Panc1 (cell line): Measurements from ENCODE around the gene TEAD4. TPM values are rescaled to one million over a fixed set of nuclear protein-coding genes. Genes with fewer than 3 reads are reported as not detected.

Source experiments
- ATAC-seq: fragments of 200-7000 bp; cut with Tn5 transposase; 2 replicates; pipeline ENCODE4 v1.9.1; 2020; ENCODE audit warnings: mild to moderate bottlenecking, moderate library complexity
- BruUV-seq: library from RNA; stranded (reverse); fragments of 400-500 nt; replicated peaks from 2 replicates; lab custom pipeline; 2021; lab: Mats Ljungman, UMichigan
- CTCF ChIA-PET: fragments of 300-600 bp; sonication (Branson Sonifier 250); formaldehyde crosslinking; loops from one replicate; lab custom pipeline; 2022; ENCODE audit warnings: antibody characterized with exemption; lab: Charles Lee
- POLR2A ChIA-PET: fragments of 300-600 bp; sonication (Branson Sonifier 250); formaldehyde crosslinking; loops from one replicate; lab custom pipeline; 2022; ENCODE audit warnings: antibody characterized with exemption; lab: Charles Lee
- DNase-seq: peaks from one replicate; pipeline ENCODE4 v3.0.0-alpha.2; 2010; ENCODE audit warnings: low read depth, low spot score
- H3K27ac ChIP-seq: 2 replicates; pipeline ENCODE4 v1.5.1; 2011; ENCODE audit warnings: mild to moderate bottlenecking, low read length, inconsistent platforms
- H3K27me3 ChIP-seq: fragments of 200-500 bp; sonication (Bioruptor generic); 2 replicates; pipeline ENCODE4 v1.6.0; 2014; ENCODE audit warnings: low read length, inconsistent platforms; ENCODE audit not compliant: control insufficient read depth, insufficient read depth
- H3K36me3 ChIP-seq: fragments of 200-500 bp; sonication (Bioruptor generic); 2 replicates; pipeline ENCODE4 v1.5.1; 2014; ENCODE audit warnings: inconsistent platforms, mild to moderate bottlenecking, low read length, moderate library complexity; ENCODE audit not compliant: control insufficient read depth, insufficient read depth
- H3K4me1 ChIP-seq: 2 replicates; pipeline ENCODE4 v1.5.1; 2011; ENCODE audit warnings: inconsistent platforms, mild to moderate bottlenecking, low read length, moderate library complexity; ENCODE audit not compliant: control insufficient read depth, insufficient read depth
- H3K4me3 ChIP-seq, 2 experiments: 2 replicates each; pipeline ENCODE4 v1.5.1; 2011 to 2012; ENCODE audit warnings: low read depth in 2 of 2, low read length in 2 of 2, mild to moderate bottlenecking in 2 of 2, inconsistent platforms in 1 of 2, moderate library complexity in 1 of 2
- H3K9me3 ChIP-seq: fragments of 200-500 bp; sonication (Bioruptor generic); 2 replicates; pipeline ENCODE4 v1.5.1; 2014; ENCODE audit warnings: low read depth, mild to moderate bottlenecking, inconsistent platforms, low read length, moderate library complexity; ENCODE audit not compliant: control insufficient read depth, insufficient read depth
- POLR2AphosphoS5 ChIP-seq: IDR thresholded peaks from 2 replicates; pipeline ENCODE4 v1.6.1; 2012; ENCODE audit warnings: mild to moderate bottlenecking, low read depth, low read length, moderate library complexity
- SIN3A ChIP-seq: IDR thresholded peaks from 2 replicates; pipeline ENCODE4 v1.6.1; 2012; ENCODE audit warnings: low read depth, mild to moderate bottlenecking, low read length, moderate library complexity, borderline replicate concordance; ENCODE audit not compliant: insufficient read depth
- TCF7L2 ChIP-seq: IDR thresholded peaks from 2 replicates; pipeline ENCODE4 v1.6.1; 2011; ENCODE audit warnings: mild to moderate bottlenecking, low read depth, low read length, inconsistent platforms
- in situ Hi-C: cut with HindIII; loops from 2 replicates; pipeline ENCODE4 v1.10.0; 2016; ENCODE audit warnings: low sequenced_read_pairs, low pct_unique_long_range_greater_than_20kb
- intact Hi-C: fragments of 100-400 bp; cut with micrococcal nuclease; formaldehyde crosslinking; loops from one replicate; pipeline ENCODE4 v1.10.0; 2022; ENCODE audit not compliant: unreplicated experiment
- total RNA-seq: library from RNA; stranded (reverse); gene quantifications from one replicate; pipeline ENCODE4 v1.2.1, GENCODE V29; 2021; ENCODE audit not compliant: unreplicated experiment
- TF ChIP-seq, protein P1 (sequence below): fragments of 450-650 bp; IDR thresholded peaks from 2 replicates; pipeline ENCODE4 v1.5.1; 2017; ENCODE audit warnings: mild to moderate bottlenecking
- TF ChIP-seq, protein P2 (sequence below), 2 experiments: IDR thresholded peaks; 2 replicates each; pipeline ENCODE4 v1.6.1; 2011 to 2012; ENCODE audit warnings: low read depth in 2 of 2, control low read depth in 1 of 2, low read length in 1 of 2, mild to moderate bottlenecking in 1 of 2, moderate library complexity in 1 of 2; ENCODE audit not compliant: insufficient read depth in 1 of 2

The TEAD4 gene
- total RNA-seq, 1 experiment from 2014 or later = 47.6 TPM

DNA sequence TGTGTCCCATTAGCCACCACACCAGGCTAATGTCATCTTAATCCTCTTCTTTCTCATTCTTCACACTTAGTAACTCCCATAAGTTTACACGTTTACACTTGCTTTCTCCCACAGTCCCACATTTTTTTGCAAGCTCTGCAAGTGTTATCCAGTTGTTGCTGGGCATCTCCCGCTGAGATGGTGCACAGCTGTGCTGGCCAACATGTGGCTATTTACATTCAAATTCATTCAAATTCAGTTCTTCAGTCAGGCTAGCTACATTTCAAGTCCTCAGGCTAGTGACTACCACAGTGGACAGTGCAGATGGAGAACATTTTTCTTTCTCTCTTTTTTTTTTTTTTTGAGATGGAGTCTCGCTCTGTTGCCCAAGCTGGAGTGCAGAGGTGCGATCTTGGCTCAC lies 9.8 kb upstream of the TEAD4 start:
- no TSS peak for BruUV-seq
- intact Hi-C loops (no loop called here), in situ Hi-C loops (no loop called here)
- POLR2A ChIA-PET = no interaction called here
- no peaks in the 10 kb centered on the region for H3K27me3 ChIP-seq
- no peaks in the 10 kb centered on the region for H3K4me1 ChIP-seq
- H3K36me3 ChIP-seq = no peaks in the 10 kb centered on the region
- TF ChIP-seq TCF7L2 = no peak
- TF ChIP-seq POLR2AphosphoS5 = no peak
- TF ChIP-seq, protein P1, sequence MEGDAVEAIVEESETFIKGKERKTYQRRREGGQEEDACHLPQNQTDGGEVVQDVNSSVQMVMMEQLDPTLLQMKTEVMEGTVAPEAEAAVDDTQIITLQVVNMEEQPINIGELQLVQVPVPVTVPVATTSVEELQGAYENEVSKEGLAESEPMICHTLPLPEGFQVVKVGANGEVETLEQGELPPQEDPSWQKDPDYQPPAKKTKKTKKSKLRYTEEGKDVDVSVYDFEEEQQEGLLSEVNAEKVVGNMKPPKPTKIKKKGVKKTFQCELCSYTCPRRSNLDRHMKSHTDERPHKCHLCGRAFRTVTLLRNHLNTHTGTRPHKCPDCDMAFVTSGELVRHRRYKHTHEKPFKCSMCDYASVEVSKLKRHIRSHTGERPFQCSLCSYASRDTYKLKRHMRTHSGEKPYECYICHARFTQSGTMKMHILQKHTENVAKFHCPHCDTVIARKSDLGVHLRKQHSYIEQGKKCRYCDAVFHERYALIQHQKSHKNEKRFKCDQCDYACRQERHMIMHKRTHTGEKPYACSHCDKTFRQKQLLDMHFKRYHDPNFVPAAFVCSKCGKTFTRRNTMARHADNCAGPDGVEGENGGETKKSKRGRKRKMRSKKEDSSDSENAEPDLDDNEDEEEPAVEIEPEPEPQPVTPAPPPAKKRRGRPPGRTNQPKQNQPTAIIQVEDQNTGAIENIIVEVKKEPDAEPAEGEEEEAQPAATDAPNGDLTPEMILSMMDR = no peak
- TF ChIP-seq, protein P2, sequence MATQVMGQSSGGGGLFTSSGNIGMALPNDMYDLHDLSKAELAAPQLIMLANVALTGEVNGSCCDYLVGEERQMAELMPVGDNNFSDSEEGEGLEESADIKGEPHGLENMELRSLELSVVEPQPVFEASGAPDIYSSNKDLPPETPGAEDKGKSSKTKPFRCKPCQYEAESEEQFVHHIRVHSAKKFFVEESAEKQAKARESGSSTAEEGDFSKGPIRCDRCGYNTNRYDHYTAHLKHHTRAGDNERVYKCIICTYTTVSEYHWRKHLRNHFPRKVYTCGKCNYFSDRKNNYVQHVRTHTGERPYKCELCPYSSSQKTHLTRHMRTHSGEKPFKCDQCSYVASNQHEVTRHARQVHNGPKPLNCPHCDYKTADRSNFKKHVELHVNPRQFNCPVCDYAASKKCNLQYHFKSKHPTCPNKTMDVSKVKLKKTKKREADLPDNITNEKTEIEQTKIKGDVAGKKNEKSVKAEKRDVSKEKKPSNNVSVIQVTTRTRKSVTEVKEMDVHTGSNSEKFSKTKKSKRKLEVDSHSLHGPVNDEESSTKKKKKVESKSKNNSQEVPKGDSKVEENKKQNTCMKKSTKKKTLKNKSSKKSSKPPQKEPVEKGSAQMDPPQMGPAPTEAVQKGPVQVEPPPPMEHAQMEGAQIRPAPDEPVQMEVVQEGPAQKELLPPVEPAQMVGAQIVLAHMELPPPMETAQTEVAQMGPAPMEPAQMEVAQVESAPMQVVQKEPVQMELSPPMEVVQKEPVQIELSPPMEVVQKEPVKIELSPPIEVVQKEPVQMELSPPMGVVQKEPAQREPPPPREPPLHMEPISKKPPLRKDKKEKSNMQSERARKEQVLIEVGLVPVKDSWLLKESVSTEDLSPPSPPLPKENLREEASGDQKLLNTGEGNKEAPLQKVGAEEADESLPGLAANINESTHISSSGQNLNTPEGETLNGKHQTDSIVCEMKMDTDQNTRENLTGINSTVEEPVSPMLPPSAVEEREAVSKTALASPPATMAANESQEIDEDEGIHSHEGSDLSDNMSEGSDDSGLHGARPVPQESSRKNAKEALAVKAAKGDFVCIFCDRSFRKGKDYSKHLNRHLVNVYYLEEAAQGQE (IDR thresholded peaks at IDR 0.05; ENCODE audit: insufficient read depth in 1 of 2, low read depth in 2 of 2, low read length in 1 of 2) = no peak
- TF ChIP-seq SIN3A = no peak
- ATAC-seq = no peak
- CTCF ChIA-PET = no interaction called here
- no peak overlapping the region for H3K27ac ChIP-seq
- no peak overlapping the region for H3K4me3 ChIP-seq
- H3K9me3 ChIP-seq = no peaks in the 10 kb centered on the region
- DNase-seq = no peak

DNA sequence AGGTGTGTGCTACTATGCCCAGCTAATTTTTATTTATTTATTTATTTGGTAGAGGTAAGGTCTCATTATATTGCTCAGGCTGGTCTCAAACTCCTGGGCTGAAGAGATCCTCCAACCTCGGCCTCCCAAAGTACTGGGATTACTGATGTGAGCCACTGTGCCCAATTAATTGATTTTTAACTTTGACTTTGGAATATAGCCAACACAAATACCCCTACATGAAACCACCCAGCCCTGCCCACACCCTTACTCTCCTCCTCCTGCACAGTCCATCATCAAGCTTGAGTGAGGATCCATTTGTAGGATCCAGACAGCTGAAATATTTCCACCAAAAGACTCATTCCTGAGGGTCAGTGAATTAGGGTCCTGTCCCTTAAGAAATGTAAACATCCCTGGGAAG lies 3.3 kb upstream of the TEAD4 start:
- in situ Hi-C loops = no loop called here
- Histone ChIP-seq H3K27ac (no peak overlapping the region), H3K27me3 (no peaks in the 10 kb centered on the region), H3K9me3 (no peaks in the 10 kb centered on the region), H3K4me1 (peaks cover 6% of the 10 kb centered on the region), H3K36me3 (no peaks in the 10 kb centered on the region), H3K4me3 (no peak overlapping the region)
- ATAC-seq (no peak), DNase-seq (no peak)
- TF ChIP-seq, protein P2 (IDR thresholded peaks at IDR 0.05; ENCODE audit: insufficient read depth in 1 of 2, low read depth in 2 of 2, low read length in 1 of 2) = no peak
- TF ChIP-seq, protein P1 = no peak
- TF ChIP-seq POLR2AphosphoS5 (no peak), SIN3A (no peak), TCF7L2 (no peak)
- ChIA-PET CTCF (no interaction called here), POLR2A (no interaction called here)
- no TSS peak for BruUV-seq
- intact Hi-C loops = no loop called here
